COLO668 (cell line): ENCODE results near the gene CARMIL1.

ENCODE experiments used
- DNase-seq: peaks from one replicate; lab custom pipeline; 2025; ENCODE audit not compliant: unreplicated experiment; lab: John Stamatoyannopoulos, UW

CARMIL1 gene

GRCh38 chr6:25332655-25333071 is 53.5 kb downstream of the CARMIL1 start:
- DNase-seq = no peak

GRCh38 chr6:25333471-25333870 is 54.3 kb downstream of the CARMIL1 start:
- DNase-seq = no peak

- no peak for DNase-seq
These were observed 55.6 kb downstream of the CARMIL1 start for GRCh38 chr6:25334793-25335192.

GRCh38 chr6:25336996-25337395 is 57.8 kb downstream of the CARMIL1 start:
- no peak for DNase-seq

- DNase-seq = no peak
These were observed 58.3 kb downstream of the CARMIL1 start for GRCh38 chr6:25337431-25337830.

- DNase-seq = no peak
These were observed 61.4 kb downstream of the CARMIL1 start for GRCh38 chr6:25340431-25341202.

GRCh38 chr6:25341203-25341552 is 62.0 kb downstream of the CARMIL1 start:
- no peak for DNase-seq

- no peak for DNase-seq
These were observed 62.9 kb downstream of the CARMIL1 start for GRCh38 chr6:25341923-25342619.

- no peak for DNase-seq
These were observed 63.6 kb downstream of the CARMIL1 start for GRCh38 chr6:25342802-25343201.

GRCh38 chr6:25343984-25344383 is 64.8 kb downstream of the CARMIL1 start:
- DNase-seq = no peak

- no peak for DNase-seq
These were observed 65.7 kb downstream of the CARMIL1 start for GRCh38 chr6:25344827-25345226.

- peak; percentile 26 for DNase-seq
These were observed 66.9 kb downstream of the CARMIL1 start for GRCh38 chr6:25346064-25346463.

GRCh38 chr6:25350573-25350972 is 71.4 kb downstream of the CARMIL1 start:
- no peak for DNase-seq

GRCh38 chr6:25351485-25351884 is 72.3 kb downstream of the CARMIL1 start:
- DNase-seq = no peak

- DNase-seq = no peak
These were observed 73.1 kb downstream of the CARMIL1 start for GRCh38 chr6:25352285-25352684.

GRCh38 chr6:25354078-25354932 is 75.1 kb downstream of the CARMIL1 start:
- no peak for DNase-seq

- no peak for DNase-seq
These were observed 80.2 kb downstream of the CARMIL1 start for GRCh38 chr6:25359191-25359861.

- DNase-seq = peak; percentile 5
These were observed 80.7 kb downstream of the CARMIL1 start for GRCh38 chr6:25359891-25360290.

- DNase-seq = no peak
These were observed 81.4 kb downstream of the CARMIL1 start for GRCh38 chr6:25360621-25361020.

- no peak for DNase-seq
These were observed 84.3 kb downstream of the CARMIL1 start for GRCh38 chr6:25363427-25363826.

GRCh38 chr6:25365154-25365553 is 86.0 kb downstream of the CARMIL1 start:
- DNase-seq = no peak
